ENCODE measurements around the gene PAX5. TPM values are rescaled to one million over a fixed set of nuclear protein-coding genes. Genes with fewer than 3 reads are reported as not detected.

The PAX5 gene
- polyA plus RNA-seq, 1 of the 3 experiments (the other 2 are of a cell fraction), result 0.05 TPM

DNA sequence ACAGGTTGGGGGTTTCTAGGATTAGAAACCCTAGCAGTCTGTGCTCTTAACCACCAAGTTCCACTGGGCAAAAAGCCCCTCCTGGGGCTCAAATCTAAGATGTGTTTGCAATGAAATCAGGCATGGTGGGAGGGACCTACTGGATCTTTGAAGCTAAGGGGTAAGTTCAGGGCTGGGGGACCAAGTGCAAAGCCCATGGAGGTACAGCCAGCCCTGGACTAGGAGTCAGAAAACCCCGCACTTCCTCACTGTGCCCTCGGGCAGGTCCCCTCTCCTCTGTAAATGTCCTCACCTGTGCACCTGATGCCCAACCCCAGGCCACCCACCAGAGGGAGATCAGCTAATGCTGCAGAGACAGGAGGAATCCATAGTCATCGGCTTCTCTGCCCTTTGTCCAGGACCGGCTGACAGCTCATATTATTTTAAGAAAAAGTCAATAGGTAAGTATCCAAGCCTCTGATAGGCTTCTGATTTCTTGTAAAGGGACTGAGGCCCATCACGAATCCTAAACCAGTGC lies 138.3 kb downstream of the PAX5 start:
- no peak for DNase-seq
- H3K4me2 ChIP-seq, result no peak overlapping the region
- H3K27ac ChIP-seq (ENCODE audit: low read depth in 2 of 2, low read length in 1 of 2), result no peak overlapping the region
- POLR2A ChIA-PET, result no interaction called here
- no peaks in the 10 kb centered on the region for H4K20me1 ChIP-seq (ENCODE audit: insufficient read depth)
- peaks cover 0 to 9% of the 10 kb centered on the region in 2 experiments; a peak in 2 of 4 replicates for H3K4me1 ChIP-seq (ENCODE audit: control insufficient read depth in 1 of 2, insufficient read depth in 2 of 2, low read depth in 1 of 2, low read length in 1 of 2)
- no peaks in the 10 kb centered on the region for H3K36me3 ChIP-seq (replicated peaks in 1 of 2; ENCODE audit: control insufficient read depth in 1 of 2, insufficient read depth in 2 of 2, low read length in 1 of 2)
- H3K79me2 ChIP-seq (ENCODE audit: insufficient read depth), result no peaks in the 10 kb centered on the region
- no peak overlapping the region for H3K4me3 ChIP-seq (ENCODE audit: low read depth in 2 of 2, low read length in 1 of 2)
- H3F3A ChIP-seq (replicated peaks; ENCODE audit: insufficient read depth), result no peaks in the 10 kb centered on the region
- H3K9me3 ChIP-seq, result no peaks in the 10 kb centered on the region
- CTCF ChIA-PET, result interaction anchor here (1.0 kb wide), 1 partner anchor 22 kb away, joined by 5 read pairs; no protein-coding TSS in a partner anchor
- 48% methylated on average over 3 of the region's 5 CpGs for WGBS (ENCODE audit: low lambda C conversion rate)
- H3K9ac ChIP-seq, result no peak overlapping the region
- TF ChIP-seq JUND (IDR thresholded peaks at IDR 0.05) (no peak), MEF2A (IDR thresholded peaks at IDR 0.05; ENCODE audit: borderline replicate concordance, low read depth) (no peak), TEAD4 (IDR thresholded peaks at IDR 0.05; ENCODE audit: borderline replicate concordance, insufficient read depth) (no peak), EZH2phosphoT487 (IDR thresholded peaks at IDR 0.05; ENCODE audit: borderline replicate concordance, low read depth) (no peak), MXI1 (IDR thresholded peaks at IDR 0.05; ENCODE audit: low read depth, low read length) (no peak), RCOR1 (IDR thresholded peaks at IDR 0.05; ENCODE audit: low read length) (no peak)
- H3K27me3 ChIP-seq (ENCODE audit: insufficient read depth), result peaks cover 35% of the 10 kb centered on the region; the same call in 1 of the 2 replicates
- H3K9me2 ChIP-seq, result no peaks in the 10 kb centered on the region
- no peak overlapping the region for H2AFZ ChIP-seq (ENCODE audit: low read depth)

DNA sequence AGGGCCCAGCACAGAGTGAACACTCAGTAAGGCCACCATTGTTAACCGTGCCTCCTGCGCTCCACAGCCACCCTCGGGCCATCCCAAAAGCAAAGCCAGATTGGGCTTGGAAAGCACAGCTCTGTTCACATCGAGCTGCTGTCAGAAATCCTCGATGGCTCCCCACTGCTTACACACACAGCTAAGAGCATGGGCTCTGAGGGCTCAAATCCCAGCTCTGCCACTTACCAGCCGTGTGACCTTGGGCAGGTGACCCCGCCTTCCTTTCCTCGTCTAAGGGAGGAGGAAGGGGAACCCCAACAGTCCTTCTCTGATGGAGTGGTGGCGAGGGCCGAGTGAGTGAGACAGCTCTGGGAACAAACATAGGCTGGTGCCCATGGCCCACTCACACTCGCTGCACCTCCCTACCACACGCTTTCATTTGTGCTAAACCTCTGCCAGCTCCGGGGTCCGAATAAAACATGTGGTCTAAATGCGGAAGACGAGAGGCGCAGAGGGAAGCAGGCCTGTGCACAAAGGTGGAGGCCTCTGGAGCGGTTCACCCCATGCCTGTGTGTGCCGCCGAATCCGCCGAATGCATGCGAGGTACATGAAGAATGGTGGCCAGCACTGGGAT lies 139.3 kb downstream of the PAX5 start:
- no peak overlapping the region for H3K4me3 ChIP-seq (ENCODE audit: low read depth in 2 of 2, low read length in 1 of 2)
- ChIA-PET POLR2A (no interaction called here), CTCF (no interaction called here)
- H3K4me1 ChIP-seq (ENCODE audit: control insufficient read depth in 1 of 2, insufficient read depth in 2 of 2, low read depth in 1 of 2, low read length in 1 of 2), result peaks cover 0 to 14% of the 10 kb centered on the region in 2 experiments; a peak in 2 of 4 replicates
- H3K9me3 ChIP-seq, result no peaks in the 10 kb centered on the region
- DNase-seq, result no peak
- no peaks in the 10 kb centered on the region for H3K79me2 ChIP-seq (ENCODE audit: insufficient read depth)
- no peaks in the 10 kb centered on the region for H3F3A ChIP-seq (replicated peaks; ENCODE audit: insufficient read depth)
- no peaks in the 10 kb centered on the region for H3K9me2 ChIP-seq
- WGBS (ENCODE audit: low lambda C conversion rate), result 75% methylated on average over 21 of the region's 23 CpGs
- peaks cover 39% of the 10 kb centered on the region; the same call in 1 of the 2 replicates for H3K27me3 ChIP-seq (ENCODE audit: insufficient read depth)
- H3K36me3 ChIP-seq (replicated peaks in 1 of 2; ENCODE audit: control insufficient read depth in 1 of 2, insufficient read depth in 2 of 2, low read length in 1 of 2), result no peaks in the 10 kb centered on the region
- no peak overlapping the region for H3K4me2 ChIP-seq
- H3K9ac ChIP-seq, result no peak overlapping the region
- no peak overlapping the region for H3K27ac ChIP-seq (ENCODE audit: low read depth in 2 of 2, low read length in 1 of 2)
- H2AFZ ChIP-seq (ENCODE audit: low read depth), result no peak overlapping the region
- H4K20me1 ChIP-seq (ENCODE audit: insufficient read depth), result no peaks in the 10 kb centered on the region
- TF ChIP-seq GATA2 (CRISPR knock-in tag; IDR thresholded peaks at IDR 0.05) (no peak), GABPA (IDR thresholded peaks at IDR 0.05; ENCODE audit: low read depth) (no peak), TAF1 (IDR thresholded peaks at IDR 0.05; ENCODE audit: borderline replicate concordance, low read depth, low read length) (no peak), SMC3 (IDR thresholded peaks at IDR 0.05; ENCODE audit: low read depth, low read length) (no peak), POLR2AphosphoS5 (IDR thresholded peaks at IDR 0.05; ENCODE audit: low read depth, low read length) (no peak), MEF2A (IDR thresholded peaks at IDR 0.05; ENCODE audit: borderline replicate concordance, low read depth) (no peak), EP300 (IDR thresholded peaks at IDR 0.05; ENCODE audit: borderline replicate concordance in 1 of 2, low read depth in 1 of 2, low read length in 1 of 2) (no peak), ELF1 (IDR thresholded peaks at IDR 0.05) (no peak), NFIC (IDR thresholded peaks at IDR 0.05; ENCODE audit: borderline replicate concordance) (no peak), TCF12 (IDR thresholded peaks at IDR 0.05) (no peak)
- TF ChIP-seq, protein P1, sequence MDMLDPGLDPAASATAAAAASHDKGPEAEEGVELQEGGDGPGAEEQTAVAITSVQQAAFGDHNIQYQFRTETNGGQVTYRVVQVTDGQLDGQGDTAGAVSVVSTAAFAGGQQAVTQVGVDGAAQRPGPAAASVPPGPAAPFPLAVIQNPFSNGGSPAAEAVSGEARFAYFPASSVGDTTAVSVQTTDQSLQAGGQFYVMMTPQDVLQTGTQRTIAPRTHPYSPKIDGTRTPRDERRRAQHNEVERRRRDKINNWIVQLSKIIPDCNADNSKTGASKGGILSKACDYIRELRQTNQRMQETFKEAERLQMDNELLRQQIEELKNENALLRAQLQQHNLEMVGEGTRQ (IDR thresholded peaks at IDR 0.05; ENCODE audit: borderline replicate concordance, low read depth, low read length), result no peak
- TF ChIP-seq, protein P2, sequence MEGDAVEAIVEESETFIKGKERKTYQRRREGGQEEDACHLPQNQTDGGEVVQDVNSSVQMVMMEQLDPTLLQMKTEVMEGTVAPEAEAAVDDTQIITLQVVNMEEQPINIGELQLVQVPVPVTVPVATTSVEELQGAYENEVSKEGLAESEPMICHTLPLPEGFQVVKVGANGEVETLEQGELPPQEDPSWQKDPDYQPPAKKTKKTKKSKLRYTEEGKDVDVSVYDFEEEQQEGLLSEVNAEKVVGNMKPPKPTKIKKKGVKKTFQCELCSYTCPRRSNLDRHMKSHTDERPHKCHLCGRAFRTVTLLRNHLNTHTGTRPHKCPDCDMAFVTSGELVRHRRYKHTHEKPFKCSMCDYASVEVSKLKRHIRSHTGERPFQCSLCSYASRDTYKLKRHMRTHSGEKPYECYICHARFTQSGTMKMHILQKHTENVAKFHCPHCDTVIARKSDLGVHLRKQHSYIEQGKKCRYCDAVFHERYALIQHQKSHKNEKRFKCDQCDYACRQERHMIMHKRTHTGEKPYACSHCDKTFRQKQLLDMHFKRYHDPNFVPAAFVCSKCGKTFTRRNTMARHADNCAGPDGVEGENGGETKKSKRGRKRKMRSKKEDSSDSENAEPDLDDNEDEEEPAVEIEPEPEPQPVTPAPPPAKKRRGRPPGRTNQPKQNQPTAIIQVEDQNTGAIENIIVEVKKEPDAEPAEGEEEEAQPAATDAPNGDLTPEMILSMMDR (IDR thresholded peaks at IDR 0.05), result no peak
- TF ChIP-seq, protein P3, sequence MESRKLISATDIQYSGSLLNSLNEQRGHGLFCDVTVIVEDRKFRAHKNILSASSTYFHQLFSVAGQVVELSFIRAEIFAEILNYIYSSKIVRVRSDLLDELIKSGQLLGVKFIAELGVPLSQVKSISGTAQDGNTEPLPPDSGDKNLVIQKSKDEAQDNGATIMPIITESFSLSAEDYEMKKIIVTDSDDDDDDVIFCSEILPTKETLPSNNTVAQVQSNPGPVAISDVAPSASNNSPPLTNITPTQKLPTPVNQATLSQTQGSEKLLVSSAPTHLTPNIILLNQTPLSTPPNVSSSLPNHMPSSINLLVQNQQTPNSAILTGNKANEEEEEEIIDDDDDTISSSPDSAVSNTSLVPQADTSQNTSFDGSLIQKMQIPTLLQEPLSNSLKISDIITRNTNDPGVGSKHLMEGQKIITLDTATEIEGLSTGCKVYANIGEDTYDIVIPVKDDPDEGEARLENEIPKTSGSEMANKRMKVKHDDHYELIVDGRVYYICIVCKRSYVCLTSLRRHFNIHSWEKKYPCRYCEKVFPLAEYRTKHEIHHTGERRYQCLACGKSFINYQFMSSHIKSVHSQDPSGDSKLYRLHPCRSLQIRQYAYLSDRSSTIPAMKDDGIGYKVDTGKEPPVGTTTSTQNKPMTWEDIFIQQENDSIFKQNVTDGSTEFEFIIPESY (IDR thresholded peaks at IDR 0.05; ENCODE audit: borderline replicate concordance, low read depth), result no peak
- TF ChIP-seq, protein P4, sequence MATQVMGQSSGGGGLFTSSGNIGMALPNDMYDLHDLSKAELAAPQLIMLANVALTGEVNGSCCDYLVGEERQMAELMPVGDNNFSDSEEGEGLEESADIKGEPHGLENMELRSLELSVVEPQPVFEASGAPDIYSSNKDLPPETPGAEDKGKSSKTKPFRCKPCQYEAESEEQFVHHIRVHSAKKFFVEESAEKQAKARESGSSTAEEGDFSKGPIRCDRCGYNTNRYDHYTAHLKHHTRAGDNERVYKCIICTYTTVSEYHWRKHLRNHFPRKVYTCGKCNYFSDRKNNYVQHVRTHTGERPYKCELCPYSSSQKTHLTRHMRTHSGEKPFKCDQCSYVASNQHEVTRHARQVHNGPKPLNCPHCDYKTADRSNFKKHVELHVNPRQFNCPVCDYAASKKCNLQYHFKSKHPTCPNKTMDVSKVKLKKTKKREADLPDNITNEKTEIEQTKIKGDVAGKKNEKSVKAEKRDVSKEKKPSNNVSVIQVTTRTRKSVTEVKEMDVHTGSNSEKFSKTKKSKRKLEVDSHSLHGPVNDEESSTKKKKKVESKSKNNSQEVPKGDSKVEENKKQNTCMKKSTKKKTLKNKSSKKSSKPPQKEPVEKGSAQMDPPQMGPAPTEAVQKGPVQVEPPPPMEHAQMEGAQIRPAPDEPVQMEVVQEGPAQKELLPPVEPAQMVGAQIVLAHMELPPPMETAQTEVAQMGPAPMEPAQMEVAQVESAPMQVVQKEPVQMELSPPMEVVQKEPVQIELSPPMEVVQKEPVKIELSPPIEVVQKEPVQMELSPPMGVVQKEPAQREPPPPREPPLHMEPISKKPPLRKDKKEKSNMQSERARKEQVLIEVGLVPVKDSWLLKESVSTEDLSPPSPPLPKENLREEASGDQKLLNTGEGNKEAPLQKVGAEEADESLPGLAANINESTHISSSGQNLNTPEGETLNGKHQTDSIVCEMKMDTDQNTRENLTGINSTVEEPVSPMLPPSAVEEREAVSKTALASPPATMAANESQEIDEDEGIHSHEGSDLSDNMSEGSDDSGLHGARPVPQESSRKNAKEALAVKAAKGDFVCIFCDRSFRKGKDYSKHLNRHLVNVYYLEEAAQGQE (IDR thresholded peaks at IDR 0.05; ENCODE audit: low read depth, low read length), result no peak
